GM12878 (cell line): ENCODE measurements around the gene NDUFS4. TPM values are rescaled to one million over a fixed set of nuclear protein-coding genes. Genes with fewer than 3 reads are reported as not detected.

Source experiments
- ATAC-seq: fragments of 200-7000 bp; cut with Tn5 transposase; 3 replicates; pipeline ENCODE4 v1.9.1; 2020; ENCODE audit warnings: mild to moderate bottlenecking, moderate library complexity
- BruUV-seq: library from RNA; stranded (reverse); fragments of 400-500 nt; replicated peaks from 2 replicates; lab custom pipeline; 2021; lab: Mats Ljungman, UMichigan
- CTCF ChIA-PET: fragments of 300-600 bp; sonication (Branson Sonifier 250); formaldehyde crosslinking; extraction: SDS; loops from one replicate; lab custom pipeline; 2021; ENCODE audit warnings: inconsistent platforms; lab: Yijun Ruan, JAX
- POLR2A ChIA-PET: fragments of 350-600 bp; formaldehyde crosslinking; extraction: SDS; loops from one replicate; lab custom pipeline; 2021; ENCODE audit warnings: inconsistent platforms; lab: Charles Lee
- RAD21 ChIA-PET: fragments of 300-600 bp; sonication (Branson Sonifier 250); formaldehyde crosslinking; loops from one replicate; lab custom pipeline; 2023; ENCODE audit warnings: antibody characterized with exemption; ENCODE audit not compliant: unreplicated experiment; lab: Charles Lee
- SMC1A ChIA-PET: fragments of 300-600 bp; sonication (Branson Sonifier 250); formaldehyde crosslinking; loops from one replicate; lab custom pipeline; 2023; ENCODE audit not compliant: unreplicated experiment, uncharacterized antibody; lab: Charles Lee
- DNase-seq: peaks from one replicate; pipeline ENCODE4 v3.0.0-alpha.2; 2011; ENCODE audit warnings: low read depth, low spot score
- FAIRE-seq: peaks from 3 replicates; lab custom pipeline; 2011; peaks lifted over from hg19 to GRCh38; lab: Jason Lieb, UNC
- H2AFZ ChIP-seq: 2 replicates; pipeline ENCODE4 v1.6.0; 2011; ENCODE audit warnings: low read depth, low read length, control low read depth; ENCODE audit not compliant: control insufficient read depth
- H3K27ac ChIP-seq: 2 replicates; pipeline ENCODE4 v1.5.1; 2011; ENCODE audit warnings: control low read depth; ENCODE audit not compliant: control insufficient read depth, insufficient read depth
- H3K27me3 ChIP-seq, 2 experiments: replicated peaks in 1 of 2; 2 replicates each; pipeline versions ENCODE4 v1.6.0 to v1.6.1; 2011; ENCODE audit warnings: low read length in 1 of 2; ENCODE audit not compliant: control insufficient read depth in 2 of 2, insufficient read depth in 2 of 2
- H3K36me3 ChIP-seq, 2 experiments: 2 replicates each; pipeline ENCODE4 v1.5.1; 2011; ENCODE audit warnings: low read length in 1 of 2; ENCODE audit not compliant: control insufficient read depth in 2 of 2, insufficient read depth in 2 of 2
- H3K4me1 ChIP-seq: 2 replicates; pipeline ENCODE4 v1.6.1; 2011; ENCODE audit warnings: mild to moderate bottlenecking, low read length, moderate library complexity, mixed read lengths; ENCODE audit not compliant: control insufficient read depth, insufficient read depth
- H3K4me2 ChIP-seq: 2 replicates; pipeline ENCODE4 v1.6.0; 2011; ENCODE audit warnings: control low read depth; ENCODE audit not compliant: control insufficient read depth, insufficient read depth
- H3K4me3 ChIP-seq: fragments of 200-600 bp; sonication (generic); 2 replicates; pipeline ENCODE4 v1.5.1; 2016
- H3K79me2 ChIP-seq: 2 replicates; pipeline ENCODE4 v1.6.0; 2011; ENCODE audit warnings: low read length; ENCODE audit not compliant: control insufficient read depth, insufficient read depth
- H3K9ac ChIP-seq: 2 replicates; pipeline ENCODE4 v1.8.0; 2011; ENCODE audit warnings: low read length, control low read depth, mixed read lengths; ENCODE audit not compliant: control insufficient read depth, insufficient read depth
- H3K9me3 ChIP-seq: replicated peaks from 3 replicates; pipeline ENCODE4 v1.5.1; 2011; ENCODE audit warnings: mild to moderate bottlenecking, low read length; ENCODE audit not compliant: control insufficient read depth, insufficient read depth
- H4K20me1 ChIP-seq: 2 replicates; pipeline ENCODE4 v1.6.0; 2011; ENCODE audit not compliant: control insufficient read depth, insufficient read depth
- BCL11A ChIP-seq: IDR thresholded peaks from 2 replicates; pipeline ENCODE4 v1.6.1; 2011; ENCODE audit warnings: low read depth, low read length
- CEBPB ChIP-seq, 2 experiments: fragments of 150-350 bp in 1 of 2; IDR thresholded peaks; 2 replicates each; pipeline ENCODE4 v1.6.1; 2012 to 2014; ENCODE audit warnings: low read depth in 2 of 2, low read length in 2 of 2, borderline replicate concordance in 1 of 2, inconsistent platforms in 1 of 2
- GATAD2B ChIP-seq: fragments of 450-650 bp; conservative IDR thresholded peaks from 2 replicates; pipeline ENCODE4 v1.6.1; 2017; ENCODE audit warnings: low read depth, mild to moderate bottlenecking, moderate library complexity
- NFYB ChIP-seq: IDR thresholded peaks from 2 replicates; pipeline ENCODE4 v1.6.1; 2011; ENCODE audit warnings: low read depth, mild to moderate bottlenecking, low read length, improper control_type of control experiment, moderate library complexity; ENCODE audit not compliant: insufficient read depth
- NRF1 ChIP-seq: conservative IDR thresholded peaks from 2 replicates; pipeline ENCODE4 v1.6.1; 2011; ENCODE audit warnings: mild to moderate bottlenecking, low read depth, low read length, improper control_type of control experiment
- PRDM15 ChIP-seq: fragments of 450-650 bp; formaldehyde crosslinking; IDR thresholded peaks from 2 replicates; pipeline ENCODE4 v1.4.0; 2020; ENCODE audit warnings: mild to moderate bottlenecking, moderate library complexity
- RBBP5 ChIP-seq: fragments of 200-600 bp; sonication (generic); conservative IDR thresholded peaks from 2 replicates; pipeline ENCODE4 v1.6.1; 2016
- SP1 ChIP-seq: IDR thresholded peaks from one replicate; pipeline ENCODE4 v1.6.1; 2011; ENCODE audit warnings: low read depth, low read length
- SREBF2 ChIP-seq: IDR thresholded peaks from 2 replicates; pipeline ENCODE4 v1.6.1; 2012; ENCODE audit warnings: mild to moderate bottlenecking, low read length
- SUPT20H ChIP-seq: IDR thresholded peaks from 2 replicates; pipeline ENCODE4 v1.6.1; 2011; ENCODE audit warnings: low read depth, mild to moderate bottlenecking, low read length, moderate library complexity, borderline replicate concordance; ENCODE audit not compliant: control insufficient read depth
- YY1 ChIP-seq: IDR thresholded peaks from 2 replicates; pipeline ENCODE4 v1.6.1; 2011; ENCODE audit warnings: low read depth, mild to moderate bottlenecking, low read length
- ZBED1 ChIP-seq: IDR thresholded peaks from 2 replicates; pipeline ENCODE4 v1.6.1; 2016; ENCODE audit warnings: borderline replicate concordance
- ZNF217 ChIP-seq: fragments of 450-650 bp; IDR thresholded peaks from 2 replicates; pipeline ENCODE4 v1.6.1; 2017; ENCODE audit warnings: antibody characterized with exemption, mild to moderate bottlenecking
- whole genome bisulfite sequencing: methylation state at CpG from one replicate; pipeline ENCODE4 v1.1.6; 2016; ENCODE audit warnings: low lambda C conversion rate; ENCODE audit not compliant: insufficient replicate concordance, insufficient coverage; ENCODE audit errors: missing lambda C conversion rate; 5-methylcytosine and 5-hydroxymethylcytosine counted together
- in situ Hi-C: fragments of 300-500 bp; cut with MboI; formaldehyde crosslinking; loops from 9 replicates; pipeline ENCODE4 v1.14.3; 2018; ENCODE audit warnings: mixed read lengths
- intact Hi-C: fragments of 100-400 bp; cut with micrococcal nuclease; formaldehyde crosslinking; loops from one replicate; pipeline ENCODE4 v1.14.2; 2022; ENCODE audit not compliant: unreplicated experiment
- polyA plus RNA-seq, 11 experiments: library from polyadenylated mRNA; depleted of rRNA in 4 of 11; unstranded in 6 of 11; stranded (reverse) in 5 of 11; fragments of >200 nt; fragmentation: Nextera tagmentation in 4 of 11; fragmentation: Illumina TruSeq in 1 of 11; extraction: Ambion mirVana in 4 of 11; extraction: Trizol in 1 of 11; gene quantifications; 1 replicate in 1 of 11; 2 replicates in 10 of 11; pipeline versions ENCODE4 v1.2.1 to v1.2.3, GENCODE V29; 2011 to 2016; ENCODE audit warnings: inconsistent platforms in 2 of 11, missing spikeins in 2 of 11, low read depth in 1 of 11
- total RNA-seq, 4 experiments: library from RNA; depleted of rRNA in 3 of 4; stranded (reverse); fragments of >200 nt in 3 of 4; fragmentation: Illumina TruSeq in 1 of 4; extraction: Trizol in 1 of 4; gene quantifications; 2 replicates each; pipeline versions ENCODE4 v1.2.1 to v1.2.3, GENCODE V29; 2013 to 2021
- TF ChIP-seq, protein P1 (sequence below): fragments of 450-650 bp; IDR thresholded peaks from 2 replicates; pipeline ENCODE4 v1.6.1; 2017; ENCODE audit warnings: mild to moderate bottlenecking, low read depth, inconsistent platforms; ENCODE audit not compliant: poor library complexity, severe bottlenecking
- TF ChIP-seq, protein P2 (sequence below): IDR thresholded peaks from 2 replicates; pipeline ENCODE4 v1.6.1; 2012; ENCODE audit warnings: mild to moderate bottlenecking, low read depth, low read length

Gene NDUFS4
- total and polyA plus RNA-seq, 10 of the 15 experiments (the other 5 are each of a cell fraction or from before 2014, with no cell fraction given): 69.9 to 366 (median 114) TPM

GRCh38 chr5:53667621-53668020 lies 107.2 kb downstream of the NDUFS4 start:
- WGBS: 92% methylated on average over 2 of the region's 2 CpGs
- Histone ChIP-seq H3K4me2 (no peak overlapping the region), H3K79me2 (no peaks in the 10 kb centered on the region), H3K4me1 (no peaks in the 10 kb centered on the region), H3K9me3 (no peaks in the 10 kb centered on the region), H2AFZ (no peak overlapping the region), H3K4me3 (no peak overlapping the region), H3K27me3 (no peaks in the 10 kb centered on the region), H3K36me3 (no peaks in the 10 kb centered on the region), H4K20me1 (no peaks in the 10 kb centered on the region), H3K27ac (no peak overlapping the region), H3K9ac (no peak overlapping the region)
- ChIA-PET POLR2A (no interaction called here), SMC1A (no interaction called here), CTCF (no interaction called here), RAD21 (no interaction called here)
- no TSS peak for BruUV-seq
- intact Hi-C loops (no loop called here), in situ Hi-C loops (no loop called here)
- ATAC-seq (no peak), FAIRE-seq (no peak), DNase-seq (no peak)
- TF ChIP-seq, protein P1, sequence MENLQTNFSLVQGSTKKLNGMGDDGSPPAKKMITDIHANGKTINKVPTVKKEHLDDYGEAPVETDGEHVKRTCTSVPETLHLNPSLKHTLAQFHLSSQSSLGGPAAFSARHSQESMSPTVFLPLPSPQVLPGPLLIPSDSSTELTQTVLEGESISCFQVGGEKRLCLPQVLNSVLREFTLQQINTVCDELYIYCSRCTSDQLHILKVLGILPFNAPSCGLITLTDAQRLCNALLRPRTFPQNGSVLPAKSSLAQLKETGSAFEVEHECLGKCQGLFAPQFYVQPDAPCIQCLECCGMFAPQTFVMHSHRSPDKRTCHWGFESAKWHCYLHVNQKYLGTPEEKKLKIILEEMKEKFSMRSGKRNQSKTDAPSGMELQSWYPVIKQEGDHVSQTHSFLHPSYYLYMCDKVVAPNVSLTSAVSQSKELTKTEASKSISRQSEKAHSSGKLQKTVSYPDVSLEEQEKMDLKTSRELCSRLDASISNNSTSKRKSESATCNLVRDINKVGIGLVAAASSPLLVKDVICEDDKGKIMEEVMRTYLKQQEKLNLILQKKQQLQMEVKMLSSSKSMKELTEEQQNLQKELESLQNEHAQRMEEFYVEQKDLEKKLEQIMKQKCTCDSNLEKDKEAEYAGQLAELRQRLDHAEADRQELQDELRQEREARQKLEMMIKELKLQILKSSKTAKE: no peak
- no peak for TF ChIP-seq SUPT20H
- no peak for TF ChIP-seq RBBP5
- TF ChIP-seq SP1: no peak
- TF ChIP-seq ZBED1: no peak
- TF ChIP-seq, protein P2, sequence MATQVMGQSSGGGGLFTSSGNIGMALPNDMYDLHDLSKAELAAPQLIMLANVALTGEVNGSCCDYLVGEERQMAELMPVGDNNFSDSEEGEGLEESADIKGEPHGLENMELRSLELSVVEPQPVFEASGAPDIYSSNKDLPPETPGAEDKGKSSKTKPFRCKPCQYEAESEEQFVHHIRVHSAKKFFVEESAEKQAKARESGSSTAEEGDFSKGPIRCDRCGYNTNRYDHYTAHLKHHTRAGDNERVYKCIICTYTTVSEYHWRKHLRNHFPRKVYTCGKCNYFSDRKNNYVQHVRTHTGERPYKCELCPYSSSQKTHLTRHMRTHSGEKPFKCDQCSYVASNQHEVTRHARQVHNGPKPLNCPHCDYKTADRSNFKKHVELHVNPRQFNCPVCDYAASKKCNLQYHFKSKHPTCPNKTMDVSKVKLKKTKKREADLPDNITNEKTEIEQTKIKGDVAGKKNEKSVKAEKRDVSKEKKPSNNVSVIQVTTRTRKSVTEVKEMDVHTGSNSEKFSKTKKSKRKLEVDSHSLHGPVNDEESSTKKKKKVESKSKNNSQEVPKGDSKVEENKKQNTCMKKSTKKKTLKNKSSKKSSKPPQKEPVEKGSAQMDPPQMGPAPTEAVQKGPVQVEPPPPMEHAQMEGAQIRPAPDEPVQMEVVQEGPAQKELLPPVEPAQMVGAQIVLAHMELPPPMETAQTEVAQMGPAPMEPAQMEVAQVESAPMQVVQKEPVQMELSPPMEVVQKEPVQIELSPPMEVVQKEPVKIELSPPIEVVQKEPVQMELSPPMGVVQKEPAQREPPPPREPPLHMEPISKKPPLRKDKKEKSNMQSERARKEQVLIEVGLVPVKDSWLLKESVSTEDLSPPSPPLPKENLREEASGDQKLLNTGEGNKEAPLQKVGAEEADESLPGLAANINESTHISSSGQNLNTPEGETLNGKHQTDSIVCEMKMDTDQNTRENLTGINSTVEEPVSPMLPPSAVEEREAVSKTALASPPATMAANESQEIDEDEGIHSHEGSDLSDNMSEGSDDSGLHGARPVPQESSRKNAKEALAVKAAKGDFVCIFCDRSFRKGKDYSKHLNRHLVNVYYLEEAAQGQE: no peak
- TF ChIP-seq BCL11A: no peak
- no peak for TF ChIP-seq NRF1
- no peak for TF ChIP-seq SREBF2
- TF ChIP-seq GATAD2B: no peak
- no peak for TF ChIP-seq NFYB
- no peak for TF ChIP-seq ZNF217
- TF ChIP-seq CEBPB (IDR thresholded peaks at IDR 0.05; ENCODE audit: borderline replicate concordance in 1 of 2, low read depth in 2 of 2, low read length in 2 of 2): no peak
- TF ChIP-seq YY1: no peak
- TF ChIP-seq PRDM15 (CRISPR knock-in tag): no peak
